HL-60 (cell line): Measurements from ENCODE around the gene PICK1.

Experiments used
- DNase-seq, 2 experiments: peaks; one replicate each; pipeline ENCODE4 v3.0.0-alpha.2; 2010 to 2020; ENCODE audit warnings: low read depth in 1 of 2, low spot score in 1 of 2
- H3K27ac ChIP-seq: fragments of 250-450 bp; sonication (Bioruptor Pico); replicated peaks from 2 replicates; pipeline ENCODE4 v1.5.1; 2020; ENCODE audit warnings: mild to moderate bottlenecking, moderate library complexity
- H3K27me3 ChIP-seq: fragments of 250-450 bp; sonication (Bioruptor Pico); 2 replicates; pipeline ENCODE4 v1.5.1; 2021; ENCODE audit warnings: mild to moderate bottlenecking, moderate library complexity; ENCODE audit not compliant: insufficient read depth, poor library complexity, severe bottlenecking
- H3K4me3 ChIP-seq: replicated peaks from 2 replicates; pipeline ENCODE4 v1.5.1; 2011; ENCODE audit warnings: mild to moderate bottlenecking, control low read depth, low read length; ENCODE audit not compliant: insufficient read depth
- CTCF ChIP-seq: IDR thresholded peaks from one replicate; pipeline ENCODE4 v1.5.1; 2011; ENCODE audit warnings: low read length, control low read depth, inconsistent platforms; ENCODE audit not compliant: insufficient read depth
- GABPA ChIP-seq: IDR thresholded peaks from 2 replicates; pipeline ENCODE4 v1.6.1; 2012; ENCODE audit warnings: low read depth
- POLR2AphosphoS5 ChIP-seq: IDR thresholded peaks from 2 replicates; pipeline ENCODE4 v1.6.1; 2012; ENCODE audit warnings: low read depth
- REST ChIP-seq: IDR thresholded peaks from 2 replicates; pipeline ENCODE4 v1.6.1; 2012; ENCODE audit warnings: low read depth; ENCODE audit not compliant: insufficient replicate concordance
- SPI1 ChIP-seq: IDR thresholded peaks from 2 replicates; pipeline ENCODE4 v1.6.1; 2012; ENCODE audit warnings: low read depth, mild to moderate bottlenecking, borderline replicate concordance

The PICK1 gene

GRCh38 chr22:38041760-38042487, 15.3 kb upstream of the PICK1 start:
- peak; percentile 17 to 61 for DNase-seq
- peak overlapping the region; percentile 18; the same call in 1 of the 2 replicates for H3K27ac ChIP-seq
- no peaks in the 10 kb centered on the region for H3K27me3 ChIP-seq
- TF ChIP-seq REST (no peak), POLR2AphosphoS5 (no peak)
- no peak overlapping the region for H3K4me3 ChIP-seq

GRCh38 chr22:38042488-38042790, 14.8 kb upstream of the PICK1 start:
- TF ChIP-seq POLR2AphosphoS5 (no peak), SPI1 (peak; percentile 57; the same call in 1 of the 2 replicates)
- DNase-seq: peak in 1 of 2 experiments; percentile 20
- Histone ChIP-seq H3K27me3 (no peaks in the 10 kb centered on the region), H3K27ac (peak overlapping the region; percentile 18; the same call in 1 of the 2 replicates), H3K4me3 (no peak overlapping the region)

- TF ChIP-seq POLR2AphosphoS5 (no peak), REST (no peak), CTCF (no peak), GABPA (no peak), SPI1 (no peak)
- H3K27me3 ChIP-seq: no peaks in the 10 kb centered on the region
- no peak for DNase-seq
- H3K27ac ChIP-seq: no peak overlapping the region
- H3K4me3 ChIP-seq: no peak overlapping the region
These were observed 13.8 kb upstream of the PICK1 start for GRCh38 chr22:38043151-38044039.

- TF ChIP-seq CTCF (no peak), REST (no peak), POLR2AphosphoS5 (no peak), SPI1 (no peak), GABPA (no peak)
- H3K27me3 ChIP-seq: no peaks in the 10 kb centered on the region
- no peak for DNase-seq
These were observed 11.0 kb upstream of the PICK1 start for GRCh38 chr22:38046070-38046748.

More at GRCh38 chr22:38046070-38046748, 11.0 kb upstream of the PICK1 start:
- H3K27ac ChIP-seq: no peak overlapping the region
- H3K4me3 ChIP-seq: no peak overlapping the region
